Loucy (cell line): ENCODE measurements around the gene NUP50.

Experiments
- H2AFZ ChIP-seq: fragments of 200-600 bp; sonication (generic); 2 replicates; pipeline ENCODE4 v1.6.0; 2016; ENCODE audit warnings: antibody characterized with exemption, mild to moderate bottlenecking, low read length, moderate library complexity
- H3F3A ChIP-seq: fragments of 200-600 bp; 2 replicates; pipeline ENCODE4 v1.6.0; 2016; ENCODE audit warnings: antibody characterized with exemption, low read depth, mild to moderate bottlenecking
- H3K27me3 ChIP-seq: fragments of 200-600 bp; sonication (generic); 2 replicates; pipeline ENCODE4 v1.6.1; 2014; ENCODE audit warnings: low read length, mild to moderate bottlenecking; ENCODE audit not compliant: insufficient read depth, poor library complexity, severe bottlenecking
- H3K36me3 ChIP-seq: fragments of 200-600 bp; sonication (generic); 2 replicates; pipeline ENCODE4 v1.6.1; 2016; ENCODE audit warnings: low read length; ENCODE audit not compliant: insufficient read depth
- H3K4me1 ChIP-seq: fragments of 200-600 bp; sonication (generic); 2 replicates; pipeline ENCODE4 v1.5.1; 2014; ENCODE audit warnings: low read length, mild to moderate bottlenecking; ENCODE audit not compliant: insufficient read depth, poor library complexity, severe bottlenecking
- H3K4me2 ChIP-seq: fragments of 200-600 bp; sonication (generic); 2 replicates; pipeline ENCODE4 v1.6.0; 2014; ENCODE audit warnings: antibody characterized with exemption, low read length, low read depth, mild to moderate bottlenecking; ENCODE audit not compliant: poor library complexity, severe bottlenecking
- H3K4me3 ChIP-seq: fragments of 200-600 bp; sonication (generic); 2 replicates; pipeline ENCODE4 v1.5.1; 2014; ENCODE audit warnings: low read length, mild to moderate bottlenecking, mixed read lengths; ENCODE audit not compliant: poor library complexity, severe bottlenecking
- H3K79me2 ChIP-seq: fragments of 200-600 bp; sonication (generic); 2 replicates; pipeline ENCODE4 v1.6.1; 2014; ENCODE audit warnings: low read length; ENCODE audit not compliant: insufficient read depth
- H3K9ac ChIP-seq: fragments of 200-600 bp; sonication (generic); 2 replicates; pipeline ENCODE4 v1.6.0; 2014; ENCODE audit warnings: mild to moderate bottlenecking, low read depth, low read length, moderate library complexity; ENCODE audit not compliant: poor library complexity, severe bottlenecking
- H3K9me2 ChIP-seq: fragments of 200-600 bp; sonication (generic); replicated peaks from 2 replicates; pipeline ENCODE4 v1.6.1; 2016; ENCODE audit warnings: low read depth, low read length, mixed read lengths
- H3K9me3 ChIP-seq: fragments of 200-600 bp; sonication (generic); 2 replicates; pipeline ENCODE4 v1.6.1; 2014; ENCODE audit warnings: mild to moderate bottlenecking, antibody characterized with exemption, low read length, low read depth; ENCODE audit not compliant: insufficient read depth
- H4K20me1 ChIP-seq: fragments of 200-600 bp; sonication (generic); 2 replicates; pipeline ENCODE4 v1.6.0; 2014; ENCODE audit warnings: antibody characterized with exemption, low read length, mild to moderate bottlenecking; ENCODE audit not compliant: insufficient read depth, poor library complexity, severe bottlenecking
- EZH2phosphoT487 ChIP-seq: fragments of 200-600 bp; IDR thresholded peaks from 2 replicates; pipeline ENCODE4 v1.6.1; 2018; ENCODE audit warnings: antibody characterized with exemption, mild to moderate bottlenecking, moderate library complexity, borderline replicate concordance
- TF ChIP-seq, protein P1 (sequence below): fragments of 200-600 bp; sonication (generic); conservative IDR thresholded peaks from 2 replicates; pipeline ENCODE4 v1.5.1; 2014; ENCODE audit warnings: mild to moderate bottlenecking, antibody characterized with exemption, low read length

Gene NUP50

DNA sequence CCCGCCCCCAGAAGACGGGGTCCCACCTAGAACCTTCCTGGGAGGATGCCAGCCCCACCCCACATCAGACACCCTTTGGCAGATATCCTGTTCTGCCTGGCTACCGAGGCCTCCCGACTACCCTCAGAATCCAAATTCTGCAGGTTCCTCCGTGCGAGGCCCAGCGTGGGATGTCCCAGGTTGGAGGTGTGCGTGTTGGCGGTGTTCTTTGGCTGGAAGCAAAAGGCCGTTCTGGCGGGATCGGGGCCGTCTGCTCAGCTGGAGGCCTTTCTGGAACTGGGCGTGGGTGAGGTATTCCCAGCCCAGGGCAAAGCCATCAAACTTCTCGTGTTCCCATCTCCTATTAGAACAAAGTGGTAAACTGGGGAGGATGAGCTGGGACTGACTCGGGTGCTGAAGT lies 32.6 kb downstream of the NUP50 start:
- H3F3A ChIP-seq = no peaks in the 10 kb centered on the region
- H3K4me1 ChIP-seq = no peaks in the 10 kb centered on the region
- no peaks in the 10 kb centered on the region for H4K20me1 ChIP-seq
- H3K36me3 ChIP-seq = no peaks in the 10 kb centered on the region
- H3K27me3 ChIP-seq = no peaks in the 10 kb centered on the region
- no peaks in the 10 kb centered on the region for H3K9me2 ChIP-seq
- TF ChIP-seq, protein P1, sequence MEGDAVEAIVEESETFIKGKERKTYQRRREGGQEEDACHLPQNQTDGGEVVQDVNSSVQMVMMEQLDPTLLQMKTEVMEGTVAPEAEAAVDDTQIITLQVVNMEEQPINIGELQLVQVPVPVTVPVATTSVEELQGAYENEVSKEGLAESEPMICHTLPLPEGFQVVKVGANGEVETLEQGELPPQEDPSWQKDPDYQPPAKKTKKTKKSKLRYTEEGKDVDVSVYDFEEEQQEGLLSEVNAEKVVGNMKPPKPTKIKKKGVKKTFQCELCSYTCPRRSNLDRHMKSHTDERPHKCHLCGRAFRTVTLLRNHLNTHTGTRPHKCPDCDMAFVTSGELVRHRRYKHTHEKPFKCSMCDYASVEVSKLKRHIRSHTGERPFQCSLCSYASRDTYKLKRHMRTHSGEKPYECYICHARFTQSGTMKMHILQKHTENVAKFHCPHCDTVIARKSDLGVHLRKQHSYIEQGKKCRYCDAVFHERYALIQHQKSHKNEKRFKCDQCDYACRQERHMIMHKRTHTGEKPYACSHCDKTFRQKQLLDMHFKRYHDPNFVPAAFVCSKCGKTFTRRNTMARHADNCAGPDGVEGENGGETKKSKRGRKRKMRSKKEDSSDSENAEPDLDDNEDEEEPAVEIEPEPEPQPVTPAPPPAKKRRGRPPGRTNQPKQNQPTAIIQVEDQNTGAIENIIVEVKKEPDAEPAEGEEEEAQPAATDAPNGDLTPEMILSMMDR = no peak
- no peak overlapping the region for H3K4me2 ChIP-seq
- no peak overlapping the region for H3K4me3 ChIP-seq
- no peak overlapping the region for H3K9ac ChIP-seq
- H3K9me3 ChIP-seq = no peaks in the 10 kb centered on the region
- no peaks in the 10 kb centered on the region for H3K79me2 ChIP-seq
- H2AFZ ChIP-seq = no peak overlapping the region

DNA sequence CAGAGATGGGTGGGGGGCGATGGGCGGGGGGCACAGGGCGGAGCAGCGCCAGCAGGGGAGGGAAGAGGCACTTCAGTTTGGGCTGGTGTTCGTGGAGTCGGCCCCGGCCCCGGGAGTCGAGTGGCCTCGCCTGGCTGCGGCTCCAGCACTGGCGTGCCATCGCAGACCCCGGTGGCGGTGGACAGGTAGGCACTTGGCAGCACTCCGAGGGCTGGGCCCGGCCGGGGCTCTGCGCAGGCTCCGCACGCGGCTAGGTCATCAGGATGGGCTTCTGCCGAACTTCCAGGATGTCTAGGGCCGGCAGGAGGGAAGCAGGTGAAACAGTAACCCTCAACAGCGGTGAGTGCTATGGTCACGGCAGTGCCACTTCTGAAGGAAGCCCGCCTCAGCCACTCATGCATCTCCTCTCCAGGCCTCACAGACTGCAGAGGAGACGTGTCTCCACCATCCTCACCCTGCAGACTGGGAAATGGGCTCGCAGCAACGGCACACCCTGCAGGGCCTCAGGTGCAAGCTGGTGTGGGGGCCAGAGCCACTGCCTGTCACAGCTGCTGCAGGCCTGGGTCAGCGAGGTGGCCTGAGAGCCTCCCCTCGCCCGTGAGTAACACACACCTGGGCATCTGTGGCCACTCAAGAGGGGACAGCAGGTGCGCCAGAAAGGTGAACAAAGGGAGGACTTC lies 33.3 kb downstream of the NUP50 start:
- Histone ChIP-seq H3K9me3 (no peaks in the 10 kb centered on the region), H3K4me1 (no peaks in the 10 kb centered on the region), H2AFZ (no peak overlapping the region), H3K4me2 (no peak overlapping the region), H3K9me2 (no peaks in the 10 kb centered on the region), H3K27me3 (no peaks in the 10 kb centered on the region), H3F3A (no peaks in the 10 kb centered on the region), H3K9ac (no peak overlapping the region), H3K4me3 (no peak overlapping the region), H3K36me3 (no peaks in the 10 kb centered on the region), H4K20me1 (no peaks in the 10 kb centered on the region), H3K79me2 (no peaks in the 10 kb centered on the region)
- no peak for TF ChIP-seq EZH2phosphoT487
- TF ChIP-seq, protein P1 = no peak

DNA sequence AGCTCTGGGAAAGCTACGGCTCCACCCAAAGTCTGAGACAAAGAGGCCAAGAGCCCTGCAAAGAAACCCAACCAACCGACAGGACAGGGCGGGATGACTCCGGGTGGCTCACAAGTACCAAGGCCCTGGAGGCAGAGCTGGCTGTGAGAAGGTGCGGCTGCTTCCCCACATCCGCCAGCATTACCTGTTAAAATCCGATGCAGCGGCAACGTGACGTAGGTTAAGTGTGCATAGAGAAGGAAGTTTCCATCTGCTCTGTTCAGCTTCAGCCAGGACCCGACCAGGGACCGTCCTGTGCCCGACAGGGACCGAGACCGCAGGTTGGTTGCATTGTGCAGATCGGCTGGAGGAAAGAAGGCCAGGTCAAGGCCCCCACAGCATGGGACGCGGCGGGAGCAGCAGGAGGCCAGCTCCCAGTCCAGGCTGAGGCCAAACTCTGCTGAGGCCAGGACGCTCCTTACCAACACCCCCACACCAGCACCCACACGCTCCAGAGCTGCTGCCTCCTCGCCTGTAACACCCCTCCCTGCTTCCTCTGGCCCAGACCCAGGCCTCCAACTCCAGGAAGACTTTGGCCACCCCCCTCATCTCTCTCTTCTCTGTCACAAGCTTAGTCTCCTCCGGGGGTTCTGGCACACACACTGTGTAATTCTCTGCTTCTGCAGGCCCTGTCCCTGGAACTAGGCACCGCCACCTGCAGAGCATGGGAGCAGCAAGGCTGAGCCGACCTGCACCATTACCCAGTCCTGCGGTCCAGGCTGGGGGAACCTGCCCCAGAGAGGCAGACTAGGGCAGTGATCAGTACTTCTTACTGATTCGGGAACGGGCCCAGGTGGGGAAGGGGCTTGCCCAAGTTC lies 34.1 kb downstream of the NUP50 start:
- no peak overlapping the region for H2AFZ ChIP-seq
- no peaks in the 10 kb centered on the region for H3K27me3 ChIP-seq
- H3K4me1 ChIP-seq = no peaks in the 10 kb centered on the region
- no peaks in the 10 kb centered on the region for H3F3A ChIP-seq
- H3K9me2 ChIP-seq = no peaks in the 10 kb centered on the region
- no peaks in the 10 kb centered on the region for H3K79me2 ChIP-seq
- H3K36me3 ChIP-seq = no peaks in the 10 kb centered on the region
- H4K20me1 ChIP-seq = no peaks in the 10 kb centered on the region
- no peak overlapping the region for H3K9ac ChIP-seq
- no peak overlapping the region for H3K4me3 ChIP-seq
- H3K4me2 ChIP-seq = no peak overlapping the region
- H3K9me3 ChIP-seq = no peaks in the 10 kb centered on the region
- TF ChIP-seq EZH2phosphoT487 = no peak
- TF ChIP-seq, protein P1 = no peak
